HFFc6 (cell line): Measurements from ENCODE around the gene ZNF554. TPM values are rescaled to one million over a fixed set of nuclear protein-coding genes. Genes with fewer than 3 reads are reported as not detected.

Experiments used
- DNase-seq: peaks from one replicate; pipeline ENCODE4 v3.0.0-alpha.2; 2018
- H3K27ac Mint-ChIP-seq: 2 replicates; pipeline ENCODE4 v1.8.0; 2020; ENCODE audit warnings: mild to moderate bottlenecking, mixed read lengths
- H3K27me3 Mint-ChIP-seq: 2 replicates; pipeline ENCODE4 v1.8.0; 2021; ENCODE audit warnings: mild to moderate bottlenecking, moderate library complexity, mixed read lengths; ENCODE audit not compliant: insufficient read depth
- H3K36me3 Mint-ChIP-seq: 2 replicates; pipeline ENCODE4 v1.8.0; 2021; ENCODE audit warnings: low read depth, mixed read lengths
- H3K4me1 Mint-ChIP-seq: 2 replicates; pipeline ENCODE4 v1.8.0; 2020; ENCODE audit warnings: low read depth, mixed read lengths
- H3K4me3 Mint-ChIP-seq: 2 replicates; pipeline ENCODE4 v1.8.0; 2020; ENCODE audit warnings: mild to moderate bottlenecking, moderate library complexity, mixed read lengths
- H3K9me3 Mint-ChIP-seq: 2 replicates; pipeline ENCODE4 v1.8.0; 2020; ENCODE audit warnings: mild to moderate bottlenecking, mixed read lengths
- total RNA-seq, 6 experiments: library from RNA; stranded (reverse); fragmentation: NEBNext Ultra II Directional; extraction: Animal tissue kit (Norgen Biotek cat#: 25700); gene quantifications; 2 replicates in 1 of 6; 3 replicates in 5 of 6; pipeline ENCODE4 v1.2.3, GENCODE V29; 2021
- TF ChIP-seq, protein P1 (sequence below): fragments of 200-600 bp; sonication (generic); IDR thresholded peaks from 2 replicates; pipeline ENCODE4 v1.5.0; 2021; ENCODE audit warnings: antibody characterized with exemption, mild to moderate bottlenecking

The ZNF554 gene
- total RNA-seq, 6 experiments from 2014 or later: 1.6 to 2.4 (median 2.2) TPM

- Mint-ChIP-seq H3K36me3 (peaks cover 8% of the 10 kb centered on the region), H3K27me3 (no peaks in the 10 kb centered on the region), H3K4me1 (peaks cover 46% of the 10 kb centered on the region), H3K9me3 (no peaks in the 10 kb centered on the region), H3K27ac (peak overlapping the region; percentile 91), H3K4me3 (peak overlapping the region; percentile 97)
- TF ChIP-seq, protein P1, sequence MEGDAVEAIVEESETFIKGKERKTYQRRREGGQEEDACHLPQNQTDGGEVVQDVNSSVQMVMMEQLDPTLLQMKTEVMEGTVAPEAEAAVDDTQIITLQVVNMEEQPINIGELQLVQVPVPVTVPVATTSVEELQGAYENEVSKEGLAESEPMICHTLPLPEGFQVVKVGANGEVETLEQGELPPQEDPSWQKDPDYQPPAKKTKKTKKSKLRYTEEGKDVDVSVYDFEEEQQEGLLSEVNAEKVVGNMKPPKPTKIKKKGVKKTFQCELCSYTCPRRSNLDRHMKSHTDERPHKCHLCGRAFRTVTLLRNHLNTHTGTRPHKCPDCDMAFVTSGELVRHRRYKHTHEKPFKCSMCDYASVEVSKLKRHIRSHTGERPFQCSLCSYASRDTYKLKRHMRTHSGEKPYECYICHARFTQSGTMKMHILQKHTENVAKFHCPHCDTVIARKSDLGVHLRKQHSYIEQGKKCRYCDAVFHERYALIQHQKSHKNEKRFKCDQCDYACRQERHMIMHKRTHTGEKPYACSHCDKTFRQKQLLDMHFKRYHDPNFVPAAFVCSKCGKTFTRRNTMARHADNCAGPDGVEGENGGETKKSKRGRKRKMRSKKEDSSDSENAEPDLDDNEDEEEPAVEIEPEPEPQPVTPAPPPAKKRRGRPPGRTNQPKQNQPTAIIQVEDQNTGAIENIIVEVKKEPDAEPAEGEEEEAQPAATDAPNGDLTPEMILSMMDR: no peak
- no peak for DNase-seq
These were observed 37.2 kb upstream of the ZNF554 start for GRCh38 chr19:2782329-2782935.

DNA sequence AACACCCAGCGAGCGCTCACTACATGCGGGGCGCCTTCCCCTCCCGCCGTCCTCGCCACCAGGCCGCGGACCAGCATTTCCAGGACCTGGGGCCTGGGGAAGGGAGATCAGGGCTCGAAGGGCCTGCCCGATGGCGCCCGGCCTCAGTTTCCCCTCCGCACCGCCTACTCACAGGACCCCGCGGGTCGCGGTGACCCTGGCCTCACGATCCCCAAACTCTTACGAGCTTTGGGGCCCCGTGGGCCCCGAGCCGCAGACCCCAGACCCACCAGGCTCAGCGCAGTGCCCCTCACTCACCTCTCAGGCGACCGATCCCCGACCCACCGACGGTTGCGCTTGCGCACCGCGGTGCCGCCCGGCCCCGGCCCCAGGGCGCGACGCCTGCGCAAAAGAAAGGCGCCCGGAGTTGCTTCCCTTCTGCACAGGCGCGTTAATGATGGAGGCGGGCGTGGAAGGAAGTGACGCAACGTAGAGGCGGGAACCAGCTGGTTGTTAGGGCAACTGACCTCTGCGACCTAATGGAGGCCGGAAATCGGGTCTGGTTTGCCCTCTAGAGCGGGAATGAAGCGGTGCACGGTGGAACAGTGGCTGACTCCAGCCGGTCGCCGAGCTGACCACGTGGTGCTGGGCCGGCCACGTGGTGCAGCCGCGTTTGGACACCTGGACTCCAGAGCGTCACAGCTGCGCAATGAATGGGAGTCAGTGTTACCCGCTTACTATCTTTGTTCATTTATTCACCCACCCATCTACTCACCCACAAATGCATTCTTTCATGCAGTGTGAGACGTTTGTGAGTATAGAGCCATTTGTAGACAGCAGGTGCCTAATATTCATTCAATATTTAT is 36.5 kb upstream of the ZNF554 start, which contains the start of gene SGTA:
Gene SGTA, minus strand, starts transcription at position 338 of the 845 bp plus-strand sequence. CDS start 14,205 bp downstream, outside the sequence.
- TF ChIP-seq, protein P1: peak; percentile 53
- Mint-ChIP-seq H3K4me1 (peaks cover 49% of the 10 kb centered on the region), H3K4me3 (peak within 1 kb of the TSS; percentile 97), H3K27me3 (no peaks in the 10 kb centered on the region), H3K9me3 (no peaks in the 10 kb centered on the region), H3K27ac (peak within 1 kb of the TSS; percentile 96), H3K36me3 (peaks cover 6% of the 10 kb centered on the region)
- DNase-seq: peak; percentile 99

DNA sequence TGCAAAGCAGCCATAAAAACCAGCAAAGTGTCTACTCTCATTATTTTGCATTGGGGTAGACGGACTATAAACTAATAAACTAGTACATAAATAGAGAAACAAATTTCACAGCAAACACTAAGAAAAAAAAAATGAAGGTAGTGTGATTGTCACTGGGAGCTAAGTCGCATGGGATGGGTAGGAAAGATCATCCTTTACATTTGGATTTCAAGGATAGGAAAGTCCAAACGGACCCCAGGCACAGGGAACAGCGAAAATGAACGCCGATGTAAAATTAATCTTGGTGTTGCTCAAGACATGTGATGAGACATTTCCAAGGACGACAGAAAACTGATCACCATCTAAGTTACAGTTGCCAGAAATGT is 35.9 kb upstream of the ZNF554 start:
- Mint-ChIP-seq H3K4me1 (peaks cover 49% of the 10 kb centered on the region), H3K9me3 (no peaks in the 10 kb centered on the region), H3K27ac (peak overlapping the region; percentile 96), H3K36me3 (peaks cover 6% of the 10 kb centered on the region), H3K27me3 (peaks cover under 1% of the 10 kb centered on the region; the same call in 1 of the 2 replicates), H3K4me3 (peak overlapping the region; percentile 97)
- TF ChIP-seq, protein P1: no peak
- DNase-seq: no peak

DNA sequence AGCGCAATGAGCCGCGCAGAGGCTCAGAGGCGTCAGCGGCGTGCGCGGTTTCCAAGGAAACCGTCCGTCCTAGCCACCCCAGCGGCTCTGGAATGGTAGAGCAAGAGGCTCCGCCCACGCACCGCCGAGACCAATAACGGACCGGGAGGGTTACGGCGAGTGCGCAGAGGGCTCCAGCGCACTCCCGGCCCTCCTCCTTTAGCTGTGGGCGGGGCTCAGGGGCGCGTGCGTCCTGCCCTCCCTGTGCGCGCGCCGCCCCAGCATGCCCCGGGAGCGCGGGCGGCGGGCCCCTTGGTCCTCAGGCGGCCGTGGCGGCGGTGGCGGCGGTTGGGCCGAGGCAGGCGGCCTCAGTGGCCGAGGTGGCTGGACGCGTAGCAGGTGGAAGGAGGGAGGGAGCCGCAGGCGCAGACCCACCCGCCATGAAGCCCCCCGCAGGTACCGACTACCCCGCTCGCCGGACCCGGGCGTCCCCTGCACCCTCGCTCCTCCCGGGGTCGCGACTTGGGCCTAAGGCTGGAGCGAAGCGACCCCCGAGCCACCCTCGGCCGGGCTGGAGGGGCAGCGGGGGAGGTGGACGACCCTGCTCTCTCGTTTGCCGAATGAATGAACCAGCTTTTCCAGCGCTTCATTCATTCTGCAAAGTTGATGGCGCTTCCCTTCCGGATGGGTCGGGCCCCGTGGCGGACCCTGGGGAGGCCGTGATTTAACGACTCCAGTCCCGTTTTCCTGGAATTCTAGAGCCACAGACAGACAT is 34.2 kb upstream of the ZNF554 start, which contains the start of gene THOP1:
Gene THOP1, plus strand, starts transcription at position 260 of the 754 bp plus-strand sequence. Its CDS starts 160 bp downstream, at position 420.
- peak within 1 kb of the TSS; percentile 95 for H3K4me3 Mint-ChIP-seq
- peaks cover 44% of the 10 kb centered on the region for H3K4me1 Mint-ChIP-seq
- TF ChIP-seq, protein P1: no peak
- peak within 1 kb of the TSS; percentile 82 for H3K27ac Mint-ChIP-seq
- H3K36me3 Mint-ChIP-seq: peaks cover 2% of the 10 kb centered on the region
- peaks cover 2% of the 10 kb centered on the region; the same call in 1 of the 2 replicates for H3K27me3 Mint-ChIP-seq
- DNase-seq: peak; percentile 98
- H3K9me3 Mint-ChIP-seq: no peaks in the 10 kb centered on the region

GRCh38 chr19:2787115-2787514 is 32.6 kb upstream of the ZNF554 start:
- H3K9me3 Mint-ChIP-seq: no peaks in the 10 kb centered on the region
- H3K4me3 Mint-ChIP-seq: peak overlapping the region; percentile 57
- H3K4me1 Mint-ChIP-seq: peaks cover 27% of the 10 kb centered on the region
- TF ChIP-seq, protein P1: no peak
- H3K27me3 Mint-ChIP-seq: peaks cover 2% of the 10 kb centered on the region; the same call in 1 of the 2 replicates
- peak overlapping the region; percentile 16; the same call in 1 of the 2 replicates for H3K27ac Mint-ChIP-seq
- H3K36me3 Mint-ChIP-seq: no peaks in the 10 kb centered on the region; the same call in 1 of the 2 replicates
- no peak for DNase-seq
